CD14-positive monocyte (primary cell): ENCODE data around the gene ITGB6. TPM values are rescaled to one million over a fixed set of nuclear protein-coding genes. Genes with fewer than 3 reads are reported as not detected.
"Not testable (repeated sequence)": the region's sequence is repeated elsewhere in the genome, so short reads cannot be mapped to it uniquely, and the experiment has no call there.

ENCODE experiments used
- DNase-seq, 3 donors: peaks; one replicate each; pipeline ENCODE4 v3.0.0-alpha.2; 2011 to 2022
- H2AFZ ChIP-seq: 2 replicates; pipeline ENCODE4 v1.6.0; 2012; ENCODE audit warnings: mild to moderate bottlenecking, low read depth, low read length, inconsistent platforms; ENCODE audit not compliant: insufficient read depth, poor library complexity, severe bottlenecking
- H3K27ac ChIP-seq, 2 donors: 1 replicate in 1 of 2; 2 replicates in 1 of 2; pipeline ENCODE4 v1.5.1; 2012 to 2013; ENCODE audit warnings: low read length in 2 of 2, control low read depth in 1 of 2, inconsistent platforms in 1 of 2, low read depth in 1 of 2, mild to moderate bottlenecking in 1 of 2
- H3K27me3 ChIP-seq, 2 donors: one replicate each; pipeline versions ENCODE4 v1.6.0 to v1.6.1; 2011 to 2013; ENCODE audit warnings: low read length in 2 of 2; ENCODE audit not compliant: control insufficient read depth in 2 of 2, insufficient read depth in 2 of 2
- H3K36me3 ChIP-seq, 2 donors: replicated peaks in 1 of 2; 1 replicate in 1 of 2; 2 replicates in 1 of 2; pipeline versions ENCODE4 v1.5.1 to v1.6.1; 2012 to 2013; ENCODE audit warnings: low read length in 2 of 2, control low read depth in 1 of 2, inconsistent platforms in 1 of 2, mild to moderate bottlenecking in 1 of 2; ENCODE audit not compliant: insufficient read depth in 2 of 2, control insufficient read depth in 1 of 2
- H3K4me1 ChIP-seq, 2 donors: 1 replicate in 1 of 2; 2 replicates in 1 of 2; pipeline versions ENCODE4 v1.5.1 to v1.6.1; 2012 to 2013; ENCODE audit warnings: low read length in 2 of 2, control low read depth in 1 of 2, inconsistent platforms in 1 of 2, mild to moderate bottlenecking in 1 of 2, moderate library complexity in 1 of 2; ENCODE audit not compliant: insufficient read depth in 2 of 2, control insufficient read depth in 1 of 2
- H3K4me2 ChIP-seq: replicated peaks from 2 replicates; pipeline ENCODE3; 2012; ENCODE audit warnings: low read length, moderate library complexity, mild to moderate bottlenecking; ENCODE audit not compliant: poor library complexity, severe bottlenecking; ENCODE audit errors: extremely low read depth
- H3K4me3 ChIP-seq, 3 experiments: fragments of 200-600 bp in 1 of 3; sonication (generic) in 1 of 3; replicated peaks in 1 of 3; 1 replicate in 2 of 3; 2 replicates in 1 of 3; pipeline ENCODE4 v1.5.1; 2011 to 2013; ENCODE audit warnings: low read length in 3 of 3, mild to moderate bottlenecking in 3 of 3, control low read depth in 2 of 3, low read depth in 2 of 3, inconsistent platforms in 1 of 3, moderate library complexity in 1 of 3
- H3K79me2 ChIP-seq: 2 replicates; pipeline ENCODE4 v1.6.0; 2012; ENCODE audit warnings: mild to moderate bottlenecking, control low read depth, inconsistent platforms, low read length, moderate library complexity; ENCODE audit not compliant: insufficient read depth
- H3K9ac ChIP-seq: 2 replicates; pipeline ENCODE4 v1.6.0; 2017; ENCODE audit warnings: low read length, mild to moderate bottlenecking; ENCODE audit not compliant: insufficient read depth, poor library complexity, severe bottlenecking
- H3K9me3 ChIP-seq, 2 donors: replicated peaks in 1 of 2; 1 replicate in 1 of 2; 2 replicates in 1 of 2; pipeline versions ENCODE4 v1.5.1 to v1.6.1; 2012 to 2013; ENCODE audit warnings: low read length in 2 of 2, control low read depth in 1 of 2; ENCODE audit not compliant: control insufficient read depth in 1 of 2, insufficient read depth in 1 of 2
- H4K20me1 ChIP-seq: 2 replicates; pipeline ENCODE4 v1.6.0; 2012; ENCODE audit warnings: mild to moderate bottlenecking, low read length, control low read depth, moderate library complexity; ENCODE audit not compliant: insufficient read depth
- H3K27ac Mint-ChIP-seq, 7 donors: one replicate each; pipeline ENCODE4 v1.8.0; 2020; ENCODE audit warnings: mild to moderate bottlenecking in 7 of 7, mixed read lengths in 7 of 7, moderate library complexity in 6 of 7, inconsistent platforms in 2 of 7
- H3K27me3 Mint-ChIP-seq, 3 donors: one replicate each; pipeline ENCODE4 v1.8.0; 2021 to 2022; ENCODE audit warnings: low read depth in 3 of 3, mild to moderate bottlenecking in 3 of 3, mixed read lengths in 3 of 3, moderate library complexity in 3 of 3, inconsistent platforms in 1 of 3
- H3K36me3 Mint-ChIP-seq, 2 donors: one replicate each; pipeline ENCODE4 v1.8.0; 2020; ENCODE audit warnings: mixed read lengths in 2 of 2, inconsistent platforms in 1 of 2, mild to moderate bottlenecking in 1 of 2
- H3K4me1 Mint-ChIP-seq: one replicate; pipeline ENCODE4 v1.8.0; 2020; ENCODE audit warnings: mild to moderate bottlenecking, mixed read lengths
- H3K4me3 Mint-ChIP-seq, 2 donors: one replicate each; pipeline ENCODE4 v1.8.0; 2020; ENCODE audit warnings: mild to moderate bottlenecking in 2 of 2, mixed read lengths in 2 of 2, moderate library complexity in 1 of 2
- H3K9me3 Mint-ChIP-seq, 7 donors: one replicate each; pipeline ENCODE4 v1.8.0; 2020 to 2022; ENCODE audit warnings: mixed read lengths in 7 of 7, mild to moderate bottlenecking in 6 of 7, moderate library complexity in 6 of 7, inconsistent platforms in 2 of 7
- WGBS: methylation state at CpG from one replicate; pipeline ENCODE4 v1.1.5; 2013; ENCODE audit warnings: missing lambda C conversion rate; ENCODE audit not compliant: insufficient coverage; 5-methylcytosine and 5-hydroxymethylcytosine counted together
- intact Hi-C, 2 donors: fragments of 100-400 bp; cut with micrococcal nuclease; formaldehyde crosslinking; loops; one replicate each; pipeline versions ENCODE4 v1.15.0 to v1.15.1; 2023
- polyA plus RNA-seq, 3 donors: library from polyadenylated mRNA; depleted of rRNA in 1 of 3; unstranded in 2 of 3; stranded (reverse) in 1 of 3; fragments of 300-500 nt in 2 of 3; fragments of >200 nt in 1 of 3; fragmentation: Illumina TruSeq in 2 of 3; gene quantifications; 1 replicate in 2 of 3; 2 replicates in 1 of 3; pipeline ENCODE4 v1.2.3, GENCODE V29; 2012 to 2021
- TF ChIP-seq, protein P1 (sequence below): fragments of 200-600 bp; IDR thresholded peaks from one replicate; pipeline ENCODE4 v1.8.0; 2022; ENCODE audit warnings: antibody characterized with exemption, mild to moderate bottlenecking

ITGB6 gene
- polyA plus RNA-seq, 3 donors = not detected

- H2AFZ ChIP-seq, H4K20me1 ChIP-seq, H3K4me3 Mint-ChIP-seq, H3K4me1 Mint-ChIP-seq, H3K36me3 Mint-ChIP-seq, H3K27ac Mint-ChIP-seq, H3K4me3 ChIP-seq, H3K79me2 ChIP-seq, intact Hi-C loops, H3K4me1 ChIP-seq, H3K4me2 ChIP-seq, H3K36me3 ChIP-seq, H3K27me3 ChIP-seq, H3K9me3 ChIP-seq, H3K27me3 Mint-ChIP-seq, H3K9ac ChIP-seq, H3K27ac ChIP-seq, DNase-seq: not testable (repeated sequence)
- H3K9me3 Mint-ChIP-seq = peaks cover 0 to 11% (median 2%) of the 10 kb centered on the region in 7 donors
- 96% methylated on average over 3 of the region's 7 CpGs for WGBS
Observed at GRCh38 chr2:160180690-160181089, 19.4 kb downstream of the ITGB6 start.

GRCh38 chr2:160180172-160180571 lies 19.9 kb downstream of the ITGB6 start:
- H3K27me3 ChIP-seq = no peaks in the 10 kb centered on the region
- Mint-ChIP-seq H3K27ac (no peak overlapping the region), H3K27me3 (peaks cover 0 to 2% (median 0%) of the 10 kb centered on the region in 3 donors), H3K9me3 (peaks cover 0 to 7% (median 0%) of the 10 kb centered on the region in 7 donors), H3K4me1 (peaks cover 7% of the 10 kb centered on the region), H3K36me3 (no peaks in the 10 kb centered on the region), H3K4me3 (no peak overlapping the region)
- H2AFZ ChIP-seq = no peak overlapping the region
- H3K79me2 ChIP-seq = no peaks in the 10 kb centered on the region
- DNase-seq = no peak
- H4K20me1 ChIP-seq = no peaks in the 10 kb centered on the region
- H3K4me3 ChIP-seq = no peak overlapping the region
- intact Hi-C loops = no loop called here
- no peaks in the 10 kb centered on the region for H3K9me3 ChIP-seq
- no peak overlapping the region for H3K4me2 ChIP-seq
- no peaks in the 10 kb centered on the region for H3K36me3 ChIP-seq
- TF ChIP-seq, protein P1, sequence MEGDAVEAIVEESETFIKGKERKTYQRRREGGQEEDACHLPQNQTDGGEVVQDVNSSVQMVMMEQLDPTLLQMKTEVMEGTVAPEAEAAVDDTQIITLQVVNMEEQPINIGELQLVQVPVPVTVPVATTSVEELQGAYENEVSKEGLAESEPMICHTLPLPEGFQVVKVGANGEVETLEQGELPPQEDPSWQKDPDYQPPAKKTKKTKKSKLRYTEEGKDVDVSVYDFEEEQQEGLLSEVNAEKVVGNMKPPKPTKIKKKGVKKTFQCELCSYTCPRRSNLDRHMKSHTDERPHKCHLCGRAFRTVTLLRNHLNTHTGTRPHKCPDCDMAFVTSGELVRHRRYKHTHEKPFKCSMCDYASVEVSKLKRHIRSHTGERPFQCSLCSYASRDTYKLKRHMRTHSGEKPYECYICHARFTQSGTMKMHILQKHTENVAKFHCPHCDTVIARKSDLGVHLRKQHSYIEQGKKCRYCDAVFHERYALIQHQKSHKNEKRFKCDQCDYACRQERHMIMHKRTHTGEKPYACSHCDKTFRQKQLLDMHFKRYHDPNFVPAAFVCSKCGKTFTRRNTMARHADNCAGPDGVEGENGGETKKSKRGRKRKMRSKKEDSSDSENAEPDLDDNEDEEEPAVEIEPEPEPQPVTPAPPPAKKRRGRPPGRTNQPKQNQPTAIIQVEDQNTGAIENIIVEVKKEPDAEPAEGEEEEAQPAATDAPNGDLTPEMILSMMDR = no peak
- no peaks in the 10 kb centered on the region for H3K4me1 ChIP-seq
- H3K9ac ChIP-seq = no peak overlapping the region
- no peak overlapping the region for H3K27ac ChIP-seq
